Stomach (tissue), 4 donors: ENCODE data around the gene AZGP1.
"Not testable (repeated sequence)": the region's sequence is repeated elsewhere in the genome, so short reads cannot be mapped to it uniquely, and the experiment has no call there.

Experiments used
- EP300 ChIP-seq: sonication (generic); formaldehyde crosslinking; IDR thresholded peaks from one replicate; pipeline ENCODE4 v1.6.1; 2017; ENCODE audit warnings: antibody characterized with exemption
- POLR2A ChIP-seq, 4 donors: fragments of 450-650 bp; IDR thresholded peaks; one replicate each; pipeline ENCODE4 v1.6.1; 2016; ENCODE audit warnings: antibody characterized with exemption in 4 of 4, control low read depth in 2 of 4, mild to moderate bottlenecking in 1 of 4, moderate library complexity in 1 of 4
- POLR2AphosphoS5 ChIP-seq, 3 donors: sonication (generic); formaldehyde crosslinking; IDR thresholded peaks; one replicate each; pipeline ENCODE4 v1.6.1; 2016; ENCODE audit warnings: antibody characterized with exemption in 3 of 3
- TF ChIP-seq, protein P1 (sequence below), 7 experiments: fragments of 450-650 bp in 4 of 7; fragments of 200-600 bp in 3 of 7; sonication (generic) in 3 of 7; IDR thresholded peaks; one replicate each; pipeline ENCODE4 v1.5.1; 2016 to 2019; ENCODE audit warnings: antibody characterized with exemption in 7 of 7, control low read depth in 2 of 7, mild to moderate bottlenecking in 1 of 7

- TF ChIP-seq POLR2A (IDR thresholded peaks at IDR 0.05); POLR2AphosphoS5 (IDR thresholded peaks at IDR 0.05); EP300: not testable (repeated sequence)
- TF ChIP-seq, protein P1, sequence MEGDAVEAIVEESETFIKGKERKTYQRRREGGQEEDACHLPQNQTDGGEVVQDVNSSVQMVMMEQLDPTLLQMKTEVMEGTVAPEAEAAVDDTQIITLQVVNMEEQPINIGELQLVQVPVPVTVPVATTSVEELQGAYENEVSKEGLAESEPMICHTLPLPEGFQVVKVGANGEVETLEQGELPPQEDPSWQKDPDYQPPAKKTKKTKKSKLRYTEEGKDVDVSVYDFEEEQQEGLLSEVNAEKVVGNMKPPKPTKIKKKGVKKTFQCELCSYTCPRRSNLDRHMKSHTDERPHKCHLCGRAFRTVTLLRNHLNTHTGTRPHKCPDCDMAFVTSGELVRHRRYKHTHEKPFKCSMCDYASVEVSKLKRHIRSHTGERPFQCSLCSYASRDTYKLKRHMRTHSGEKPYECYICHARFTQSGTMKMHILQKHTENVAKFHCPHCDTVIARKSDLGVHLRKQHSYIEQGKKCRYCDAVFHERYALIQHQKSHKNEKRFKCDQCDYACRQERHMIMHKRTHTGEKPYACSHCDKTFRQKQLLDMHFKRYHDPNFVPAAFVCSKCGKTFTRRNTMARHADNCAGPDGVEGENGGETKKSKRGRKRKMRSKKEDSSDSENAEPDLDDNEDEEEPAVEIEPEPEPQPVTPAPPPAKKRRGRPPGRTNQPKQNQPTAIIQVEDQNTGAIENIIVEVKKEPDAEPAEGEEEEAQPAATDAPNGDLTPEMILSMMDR (IDR thresholded peaks at IDR 0.05) = not testable (repeated sequence)
These were observed 21.2 kb downstream of the AZGP1 start for GRCh38 chr7:99954643-99955042.
